Trophoblast cell (in vitro differentiated cells and primary cell): ENCODE results near the gene ECE2.

ENCODE experiments used
- DNase-seq, 2 donors: peaks; one replicate each; pipeline ENCODE4 v3.0.0-alpha.2; 2016
- H2AFZ ChIP-seq: 2 replicates; pipeline ENCODE4 v1.6.1; 2013; ENCODE audit warnings: low read length, moderate library complexity, mild to moderate bottlenecking; ENCODE audit not compliant: insufficient read depth, poor library complexity
- H2AK5ac ChIP-seq: 2 replicates; pipeline ENCODE4 v1.6.1; 2013; ENCODE audit warnings: mild to moderate bottlenecking, low read length
- H2BK120ac ChIP-seq: 2 replicates; pipeline ENCODE4 v1.6.1; 2013; ENCODE audit warnings: low read length, mild to moderate bottlenecking, moderate library complexity; ENCODE audit not compliant: insufficient read depth, poor library complexity
- H2BK12ac ChIP-seq: 2 replicates; pipeline ENCODE4 v1.6.1; 2013; ENCODE audit warnings: mild to moderate bottlenecking, low read length, moderate library complexity
- H2BK5ac ChIP-seq: 2 replicates; pipeline ENCODE4 v1.6.1; 2013; ENCODE audit warnings: low read length, low read depth, moderate library complexity, mild to moderate bottlenecking; ENCODE audit not compliant: poor library complexity
- H3K14ac ChIP-seq: 2 replicates; pipeline ENCODE4 v1.6.1; 2013; ENCODE audit warnings: mild to moderate bottlenecking, low read length
- H3K18ac ChIP-seq: 2 replicates; pipeline ENCODE4 v1.6.1; 2013; ENCODE audit warnings: mild to moderate bottlenecking, low read length
- H3K23ac ChIP-seq: 2 replicates; pipeline ENCODE4 v1.6.1; 2013; ENCODE audit warnings: low read length
- H3K27ac ChIP-seq: 2 replicates; pipeline ENCODE4 v1.5.1; 2013; ENCODE audit warnings: low read depth, mild to moderate bottlenecking, inconsistent platforms, low read length, moderate library complexity
- H3K27me3 ChIP-seq: 2 replicates; pipeline ENCODE4 v1.6.1; 2013; ENCODE audit warnings: inconsistent platforms, mild to moderate bottlenecking, low read length, moderate library complexity; ENCODE audit not compliant: insufficient read depth
- H3K36me3 ChIP-seq, 2 experiments: 1 replicate in 1 of 2; 2 replicates in 1 of 2; pipeline ENCODE4 v1.6.1; 2013; ENCODE audit warnings: low read length in 2 of 2, mild to moderate bottlenecking in 2 of 2, moderate library complexity in 1 of 2; ENCODE audit not compliant: insufficient read depth in 2 of 2, control insufficient read depth in 1 of 2
- H3K4ac ChIP-seq: 2 replicates; pipeline ENCODE4 v1.6.1; 2013; ENCODE audit warnings: low read depth, mild to moderate bottlenecking, low read length, moderate library complexity
- H3K4me1 ChIP-seq, 2 experiments: 1 replicate in 1 of 2; 2 replicates in 1 of 2; pipeline ENCODE4 v1.6.1; 2013; ENCODE audit warnings: low read length in 2 of 2, mild to moderate bottlenecking in 2 of 2, moderate library complexity in 1 of 2; ENCODE audit not compliant: insufficient read depth in 2 of 2, control insufficient read depth in 1 of 2
- H3K4me2 ChIP-seq: 2 replicates; pipeline ENCODE4 v1.6.1; 2013; ENCODE audit warnings: inconsistent platforms, mild to moderate bottlenecking, low read length, moderate library complexity
- H3K4me3 ChIP-seq: 2 replicates; pipeline ENCODE4 v1.5.1; 2013; ENCODE audit warnings: mild to moderate bottlenecking, low read depth, low read length, inconsistent platforms
- H3K79me1 ChIP-seq: one replicate; pipeline ENCODE4 v1.6.1; 2013; ENCODE audit warnings: low read length
- H3K79me2 ChIP-seq: 2 replicates; pipeline ENCODE4 v1.6.1; 2013; ENCODE audit warnings: low read length, mild to moderate bottlenecking; ENCODE audit not compliant: control insufficient read depth, insufficient read depth, poor library complexity
- H3K9ac ChIP-seq: 2 replicates; pipeline ENCODE4 v1.6.1; 2013; ENCODE audit warnings: mild to moderate bottlenecking, low read length
- H3K9me3 ChIP-seq: 2 replicates; pipeline ENCODE4 v1.6.1; 2013; ENCODE audit warnings: low read depth, mild to moderate bottlenecking, control low read depth, inconsistent platforms, low read length; ENCODE audit not compliant: insufficient read depth
- H4K12ac ChIP-seq: 2 replicates; pipeline ENCODE4 v1.6.1; 2013; ENCODE audit warnings: low read depth, mild to moderate bottlenecking, low read length, moderate library complexity
- H4K8ac ChIP-seq: 2 replicates; pipeline ENCODE4 v1.6.1; 2013; ENCODE audit warnings: low read depth, mild to moderate bottlenecking, low read length, moderate library complexity
- H4K91ac ChIP-seq: one replicate; pipeline ENCODE4 v1.6.1; 2013; ENCODE audit warnings: low read depth, mild to moderate bottlenecking, low read length, moderate library complexity
- WGBS: extraction: QIAGEN DNeasy Blood & Tissue Kit; methylation state at CpG from one replicate; pipeline ENCODE4 v1.1.7; 2013; ENCODE audit warnings: missing lambda C conversion rate; ENCODE audit not compliant: insufficient read length, insufficient coverage; ENCODE audit errors: extremely low coverage; 5-methylcytosine and 5-hydroxymethylcytosine counted together

ECE2 gene

DNA sequence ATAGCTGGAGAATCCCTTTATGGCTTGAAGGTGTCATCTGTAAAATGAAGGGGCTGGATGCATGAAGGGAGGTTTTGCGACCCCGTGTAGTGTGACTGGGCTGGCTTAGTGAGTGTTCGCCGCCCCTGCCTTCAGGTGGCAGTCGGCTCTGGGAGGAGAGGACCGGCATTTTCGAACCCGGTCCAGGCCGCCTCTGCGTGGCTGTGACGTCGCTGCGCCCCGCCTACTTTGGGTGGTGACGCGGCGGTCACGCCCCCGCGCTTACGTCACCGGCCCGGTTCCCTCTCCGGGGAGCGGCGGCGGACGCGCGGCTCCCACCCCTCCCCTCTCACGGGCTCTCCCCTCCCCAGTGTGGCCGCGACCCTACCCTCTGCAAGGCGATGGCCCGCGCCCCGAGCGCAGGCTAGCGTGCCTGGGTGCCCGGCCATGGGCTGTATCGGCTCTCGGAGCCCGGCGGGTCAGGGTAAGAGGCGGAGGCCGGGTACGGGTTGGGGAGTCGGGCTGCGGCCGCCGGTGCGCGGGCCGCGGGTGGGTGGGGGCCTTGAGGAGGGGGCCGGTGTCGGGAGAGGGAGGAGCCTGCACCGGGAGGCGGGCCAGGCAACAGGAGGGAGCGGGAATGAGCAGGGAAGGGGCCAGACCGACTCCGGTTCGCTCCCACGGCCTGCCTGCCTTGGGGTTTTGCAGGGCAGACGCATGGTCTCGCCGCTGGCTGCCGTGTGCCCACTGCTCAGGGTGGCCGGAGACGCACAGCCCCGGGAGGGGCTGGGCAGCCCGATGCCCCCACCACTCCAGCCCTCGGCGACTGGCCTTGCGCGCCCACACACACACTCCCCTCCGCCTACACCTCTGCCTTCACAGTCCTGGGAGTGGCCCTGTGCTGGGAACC, 60.1 kb downstream of the ECE2 start:
- Histone ChIP-seq H3K9me3 (peaks cover 5% of the 10 kb centered on the region), H2BK5ac (peak overlapping the region; percentile 68), H3K4me3 (peak overlapping the region; percentile 91), H3K79me1 (peaks cover 20% of the 10 kb centered on the region), H4K8ac (peak overlapping the region; percentile 86), H2AFZ (peak overlapping the region; percentile 63), H4K91ac (peak overlapping the region; percentile 72), H3K4me1 (peaks cover 28 to 36% of the 10 kb centered on the region in 2 experiments), H3K79me2 (peaks cover 9% of the 10 kb centered on the region), H3K27me3 (no peaks in the 10 kb centered on the region), H3K9ac (peak overlapping the region; percentile 85), H2AK5ac (peak overlapping the region; percentile 8), H3K4ac (peak overlapping the region; percentile 93), H3K4me2 (peak overlapping the region; percentile 90), H3K18ac (peak overlapping the region; percentile 88), H4K12ac (peak overlapping the region; percentile 74), H3K23ac (no peak overlapping the region), H2BK120ac (peak overlapping the region; percentile 59), H2BK12ac (no peak overlapping the region), H3K36me3 (peaks cover 33 to 41% of the 10 kb centered on the region in 2 experiments), H3K14ac (peak overlapping the region; percentile 81), H3K27ac (peak overlapping the region; percentile 94)
- WGBS = no CpG with 5 or more reads among the region's 77 CpGs
- peak; percentile 57 to 82 for DNase-seq

DNA sequence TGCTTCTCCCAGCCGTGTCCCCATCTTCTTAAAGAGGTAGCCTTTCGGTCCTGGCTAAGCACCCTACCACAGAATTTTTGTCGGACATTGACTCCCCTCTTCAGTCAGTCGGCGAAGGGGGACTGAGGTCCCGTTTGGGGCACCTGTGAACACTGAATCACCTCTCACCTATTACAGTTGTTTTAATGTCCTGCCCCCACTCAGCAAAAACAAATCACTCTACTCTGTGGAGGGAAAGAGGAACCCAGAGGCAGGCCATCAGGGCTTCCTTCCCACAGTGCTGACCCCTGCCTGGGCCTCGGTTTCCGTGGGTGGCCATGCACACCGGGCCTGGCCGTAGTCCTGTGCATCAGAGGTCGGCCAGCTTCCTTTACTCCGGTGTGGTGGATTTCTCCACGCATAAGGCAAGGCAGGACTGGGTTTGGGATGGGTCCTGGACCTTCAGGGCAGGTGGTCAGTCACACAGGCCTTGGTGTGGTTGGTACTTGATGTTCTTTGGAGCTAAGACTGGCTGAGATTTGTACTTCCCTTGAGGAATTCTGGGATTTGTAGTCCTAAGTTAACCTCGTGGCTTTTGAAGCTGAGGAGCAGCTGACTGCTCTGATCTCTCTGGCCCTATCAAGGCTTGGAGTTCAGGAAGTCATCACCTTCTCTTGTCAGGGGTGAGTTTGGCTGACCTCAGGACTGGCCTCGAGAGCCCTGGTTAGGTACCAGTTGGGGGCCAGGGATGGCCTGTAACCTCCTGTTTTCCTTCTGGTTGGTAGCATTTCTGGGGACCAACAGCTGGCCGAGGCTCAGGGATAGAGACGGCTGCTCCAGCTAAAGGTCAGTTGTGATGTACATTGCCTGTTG, 61.0 kb downstream of the ECE2 start:
- Histone ChIP-seq H3K23ac (no peak overlapping the region), H2AK5ac (peak overlapping the region; percentile 8), H3K27me3 (no peaks in the 10 kb centered on the region), H2AFZ (peak overlapping the region; percentile 63), H3K36me3 (peaks cover 24 to 32% of the 10 kb centered on the region in 2 experiments), H4K91ac (peak overlapping the region; percentile 72), H2BK12ac (no peak overlapping the region), H4K8ac (peak overlapping the region; percentile 86), H3K9ac (peak overlapping the region; percentile 85), H3K14ac (peak overlapping the region; percentile 81), H2BK120ac (peak overlapping the region; percentile 26), H3K79me1 (peaks cover 20% of the 10 kb centered on the region), H3K4me3 (peak overlapping the region; percentile 91), H3K4me1 (peaks cover 24 to 33% of the 10 kb centered on the region in 2 experiments), H3K4me2 (peak overlapping the region; percentile 90), H3K4ac (peak overlapping the region; percentile 93), H3K27ac (peak overlapping the region; percentile 94), H4K12ac (peak overlapping the region; percentile 74), H3K18ac (peak overlapping the region; percentile 85), H2BK5ac (peak overlapping the region; percentile 68), H3K79me2 (peaks cover 9% of the 10 kb centered on the region), H3K9me3 (peaks cover 5% of the 10 kb centered on the region)
- no peak for DNase-seq
- no CpG with 5 or more reads among the region's 17 CpGs for WGBS

DNA sequence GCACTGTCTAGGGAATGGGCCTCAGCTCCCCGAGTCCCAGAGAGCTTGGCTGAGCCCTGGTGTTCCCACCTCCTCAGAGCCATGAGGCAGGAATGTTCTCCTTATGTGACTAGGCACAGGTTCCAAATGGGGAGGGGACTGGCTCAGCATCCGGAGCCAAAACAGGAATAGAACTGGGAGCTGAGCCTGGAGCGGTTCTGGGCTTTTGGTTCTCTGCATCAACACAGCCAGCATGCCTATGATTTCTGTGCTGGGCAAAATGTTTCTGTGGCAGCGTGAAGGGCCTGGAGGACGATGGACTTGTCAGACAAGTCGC, 61.5 kb downstream of the ECE2 start, which contains the start of gene FAM131A:
Gene FAM131A (plus strand): TSS at position 202 of the 316 bp plus-strand sequence. CDS start 31 bp downstream, at position 233.
- peaks cover 20 to 28% of the 10 kb centered on the region in 2 experiments for H3K4me1 ChIP-seq
- no CpG with 5 or more reads among the region's 6 CpGs for WGBS

DNA sequence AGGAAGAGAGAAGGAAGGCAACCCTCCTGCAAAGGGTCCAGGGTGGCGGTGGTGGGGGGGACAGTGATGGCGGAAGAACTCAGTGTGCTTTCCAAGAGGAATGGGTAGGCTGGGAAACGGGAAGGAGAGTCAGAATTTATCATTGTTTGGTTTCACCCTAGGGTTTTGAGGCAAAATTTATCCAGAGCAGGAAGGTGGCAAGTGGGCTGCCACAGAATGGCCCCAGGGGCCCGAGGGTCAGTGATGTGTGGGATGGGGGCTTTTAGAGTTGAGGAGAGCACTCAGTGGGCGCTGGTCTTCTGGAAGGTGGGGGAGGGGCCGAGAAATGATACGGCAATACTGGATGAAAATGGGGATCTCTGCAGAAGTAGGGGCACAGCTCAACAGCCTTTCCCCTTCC, 62.2 kb downstream of the ECE2 start:
- no peak for DNase-seq
- no peak overlapping the region for H3K4me2 ChIP-seq

More for the DNA sequence above, 61.5 kb downstream of the ECE2 start, which contains the start of gene FAM131A:
- Histone ChIP-seq H2AFZ (peak within 1 kb of the TSS; percentile 63), H3K27me3 (no peaks in the 10 kb centered on the region), H3K27ac (peak within 1 kb of the TSS; percentile 94), H3K4me2 (peak within 1 kb of the TSS; percentile 90), H3K79me1 (peaks cover 20% of the 10 kb centered on the region), H2BK120ac (peak within 1 kb of the TSS; percentile 26), H3K18ac (peak within 1 kb of the TSS; percentile 85), H2AK5ac (peak within 1 kb of the TSS; percentile 8), H3K14ac (peak within 1 kb of the TSS; percentile 81), H3K4ac (peak within 1 kb of the TSS; percentile 93), H3K79me2 (peaks cover 9% of the 10 kb centered on the region), H4K12ac (peak within 1 kb of the TSS; percentile 74), H3K9ac (peak within 1 kb of the TSS; percentile 85), H3K9me3 (peaks cover 3% of the 10 kb centered on the region), H4K8ac (peak within 1 kb of the TSS; percentile 86), H3K23ac (no peak within 1 kb of the TSS), H3K4me3 (peak within 1 kb of the TSS; percentile 91), H3K36me3 (peaks cover 22 to 29% of the 10 kb centered on the region in 2 experiments), H2BK5ac (peak within 1 kb of the TSS; percentile 42), H4K91ac (peak within 1 kb of the TSS; percentile 72), H2BK12ac (no peak within 1 kb of the TSS)
- no peak for DNase-seq

More for the DNA sequence above, 62.2 kb downstream of the ECE2 start:
- H3K79me1 ChIP-seq = peaks cover 15% of the 10 kb centered on the region
- no peak overlapping the region for H2AK5ac ChIP-seq
- H3K27me3 ChIP-seq = no peaks in the 10 kb centered on the region
- H3K18ac ChIP-seq = no peak overlapping the region
- H3K27ac ChIP-seq = no peak overlapping the region
- H2BK120ac ChIP-seq = no peak overlapping the region
- H3K14ac ChIP-seq = no peak overlapping the region
- peak overlapping the region; percentile 2 for H3K4ac ChIP-seq
- H4K12ac ChIP-seq = no peak overlapping the region
- H3K79me2 ChIP-seq = peaks cover 9% of the 10 kb centered on the region
- no peak overlapping the region for H2BK5ac ChIP-seq
- H2AFZ ChIP-seq = no peak overlapping the region
- H2BK12ac ChIP-seq = no peak overlapping the region
- H3K4me1 ChIP-seq = peaks cover 15 to 23% of the 10 kb centered on the region in 2 experiments
- peaks cover 22 to 29% of the 10 kb centered on the region in 2 experiments for H3K36me3 ChIP-seq
- no peak overlapping the region for H3K23ac ChIP-seq
- no peak overlapping the region for H3K4me3 ChIP-seq
- WGBS = no CpG with 5 or more reads among the region's 7 CpGs
- H3K9ac ChIP-seq = no peak overlapping the region
- no peak overlapping the region for H4K8ac ChIP-seq
- H3K9me3 ChIP-seq = peaks cover 3% of the 10 kb centered on the region
- no peak overlapping the region for H4K91ac ChIP-seq
